ENCODE measurements around the gene KCNK17.

Gene KCNK17

DNA sequence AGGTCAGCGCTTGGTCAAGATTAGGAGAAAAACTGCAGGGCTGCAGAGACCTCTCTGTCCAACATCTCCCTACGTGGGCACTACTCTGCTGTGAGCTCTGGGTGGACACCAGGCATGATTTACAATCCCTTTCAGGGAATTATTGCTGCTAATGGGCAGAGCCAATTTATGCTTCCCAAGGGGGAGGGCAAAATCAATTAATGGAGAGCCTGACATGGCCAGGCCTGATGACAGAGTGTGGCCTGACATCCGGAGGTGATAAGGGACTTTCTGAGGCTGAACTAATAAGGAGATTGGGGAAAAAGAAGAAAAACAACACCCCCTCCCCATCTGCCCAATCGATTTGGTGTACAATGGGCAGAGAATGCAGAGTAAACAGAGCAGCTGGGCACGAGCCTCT lies 13.3 kb upstream of the KCNK17 start:
- TF ChIP-seq, protein P1, sequence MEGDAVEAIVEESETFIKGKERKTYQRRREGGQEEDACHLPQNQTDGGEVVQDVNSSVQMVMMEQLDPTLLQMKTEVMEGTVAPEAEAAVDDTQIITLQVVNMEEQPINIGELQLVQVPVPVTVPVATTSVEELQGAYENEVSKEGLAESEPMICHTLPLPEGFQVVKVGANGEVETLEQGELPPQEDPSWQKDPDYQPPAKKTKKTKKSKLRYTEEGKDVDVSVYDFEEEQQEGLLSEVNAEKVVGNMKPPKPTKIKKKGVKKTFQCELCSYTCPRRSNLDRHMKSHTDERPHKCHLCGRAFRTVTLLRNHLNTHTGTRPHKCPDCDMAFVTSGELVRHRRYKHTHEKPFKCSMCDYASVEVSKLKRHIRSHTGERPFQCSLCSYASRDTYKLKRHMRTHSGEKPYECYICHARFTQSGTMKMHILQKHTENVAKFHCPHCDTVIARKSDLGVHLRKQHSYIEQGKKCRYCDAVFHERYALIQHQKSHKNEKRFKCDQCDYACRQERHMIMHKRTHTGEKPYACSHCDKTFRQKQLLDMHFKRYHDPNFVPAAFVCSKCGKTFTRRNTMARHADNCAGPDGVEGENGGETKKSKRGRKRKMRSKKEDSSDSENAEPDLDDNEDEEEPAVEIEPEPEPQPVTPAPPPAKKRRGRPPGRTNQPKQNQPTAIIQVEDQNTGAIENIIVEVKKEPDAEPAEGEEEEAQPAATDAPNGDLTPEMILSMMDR (conservative IDR thresholded peaks at IDR 0.05; ENCODE audit: low read depth) = no peak
- DNase-seq (ENCODE audit: low spot score) = no peak
- CTCF ChIA-PET = no interaction called here
- POLR2A ChIA-PET (ENCODE audit: low non-redundant PET) = no interaction called here
- H3K27ac ChIP-seq = no peak overlapping the region

DNA sequence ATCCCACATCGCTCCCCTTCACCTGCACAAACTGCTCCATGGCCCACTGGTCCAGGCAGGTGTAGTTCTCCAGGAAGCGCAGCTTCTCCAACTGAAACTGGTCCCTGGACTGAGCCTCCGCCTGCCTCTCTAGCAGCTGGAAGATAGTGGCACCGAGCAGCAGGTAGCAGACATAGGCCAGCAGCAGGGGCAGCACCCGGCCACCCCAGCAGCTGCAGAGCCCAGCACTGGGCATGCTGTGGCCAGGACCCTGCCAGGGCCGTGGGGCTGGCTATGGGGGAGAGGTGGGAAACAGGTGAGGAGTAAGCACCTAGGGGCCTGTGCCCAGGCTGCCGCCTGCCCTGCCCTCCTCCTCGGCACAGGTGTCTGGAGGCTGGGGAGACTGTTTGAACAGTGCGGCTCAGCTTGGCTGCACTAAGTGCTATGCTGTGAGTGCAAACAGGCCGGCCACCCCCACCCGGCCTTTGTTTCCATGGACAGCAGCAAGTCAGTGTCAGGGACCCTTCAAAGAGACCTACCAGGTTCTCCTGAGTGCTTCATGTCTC lies 8.2 kb upstream of the KCNK17 start, which contains the start of gene KCNK16:
TSS of gene KCNK16 (minus strand) at position 397 of the 545 bp plus-strand sequence. CDS start at position 235, 162 bp downstream.
- CTCF ChIA-PET = interaction anchor here (0.6 to 0.7 kb wide), 2 partner anchors 11 to 291 kb away, joined by 3 read pairs; no protein-coding TSS in a partner anchor
- TF ChIP-seq, protein P1 (conservative IDR thresholded peaks at IDR 0.05; ENCODE audit: low read depth) = no peak
- H3K27ac ChIP-seq = no peak within 1 kb of the TSS
- no peak for DNase-seq (ENCODE audit: low spot score)
- POLR2A ChIA-PET (ENCODE audit: low non-redundant PET) = no interaction called here

DNA sequence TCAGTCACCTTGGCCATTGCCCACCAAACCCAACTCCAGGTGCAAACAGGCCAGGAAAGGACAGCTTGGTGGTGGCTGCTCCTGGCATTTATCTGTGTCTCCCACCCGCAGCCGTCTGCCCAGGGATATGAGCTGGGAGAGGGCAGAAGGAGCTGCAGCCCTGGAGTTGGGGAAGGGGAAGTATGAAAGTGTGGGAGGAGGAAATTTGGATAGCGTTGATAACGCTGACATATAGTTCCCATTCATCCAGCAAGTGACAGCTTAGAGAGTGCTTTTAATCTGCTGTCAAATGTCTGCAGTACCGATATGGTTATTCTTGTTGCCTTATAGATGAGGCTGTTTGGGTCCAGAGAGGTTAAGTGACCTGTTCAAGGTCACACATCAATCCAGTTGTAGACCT lies 7.5 kb upstream of the KCNK17 start:
- TF ChIP-seq, protein P1 (conservative IDR thresholded peaks at IDR 0.05; ENCODE audit: low read depth) = no peak
- DNase-seq (ENCODE audit: low spot score) = no peak
- POLR2A ChIA-PET (ENCODE audit: low non-redundant PET) = no interaction called here
- no peak overlapping the region for H3K27ac ChIP-seq
- CTCF ChIA-PET = interaction anchor here (0.7 kb wide), 1 partner anchor 291 kb away, joined by 3 read pairs; no protein-coding TSS in a partner anchor

DNA sequence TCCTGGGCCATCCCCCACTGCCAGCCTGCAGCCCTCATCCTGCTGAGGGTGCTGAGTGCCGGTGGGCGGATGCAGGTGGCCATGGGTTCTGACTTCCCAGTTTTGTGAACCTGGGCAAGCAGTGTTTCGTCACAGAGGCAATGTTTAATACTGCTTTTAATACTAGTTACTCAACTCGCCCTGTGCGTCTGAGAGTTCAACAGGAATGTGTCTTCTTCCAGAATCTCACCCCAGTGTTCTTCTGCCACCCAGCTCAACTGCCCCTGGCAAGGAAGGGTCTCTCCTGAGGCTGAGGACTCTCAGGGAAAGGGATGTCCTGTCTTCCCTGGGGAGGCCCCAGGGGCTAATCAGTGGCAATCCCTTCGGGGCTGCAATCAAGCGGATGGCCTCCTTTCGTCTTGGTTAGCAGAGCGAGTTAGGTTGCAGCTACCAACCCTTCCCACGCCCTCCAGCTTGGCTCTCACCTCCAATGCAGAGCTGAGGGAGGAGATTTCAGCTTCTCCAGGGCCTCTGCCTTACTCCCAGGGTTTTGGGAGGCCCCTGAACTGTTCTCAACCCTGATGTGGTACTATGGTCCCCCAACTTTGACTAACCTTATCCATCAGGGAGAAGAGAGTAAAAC lies 6.3 kb upstream of the KCNK17 start:
- H3K27ac ChIP-seq = no peak overlapping the region
- ChIA-PET POLR2A (ENCODE audit: low non-redundant PET) (no interaction called here), CTCF (no interaction called here)
- TF ChIP-seq, protein P1 (conservative IDR thresholded peaks at IDR 0.05; ENCODE audit: low read depth) = no peak
- no peak for DNase-seq (ENCODE audit: low spot score)

DNA sequence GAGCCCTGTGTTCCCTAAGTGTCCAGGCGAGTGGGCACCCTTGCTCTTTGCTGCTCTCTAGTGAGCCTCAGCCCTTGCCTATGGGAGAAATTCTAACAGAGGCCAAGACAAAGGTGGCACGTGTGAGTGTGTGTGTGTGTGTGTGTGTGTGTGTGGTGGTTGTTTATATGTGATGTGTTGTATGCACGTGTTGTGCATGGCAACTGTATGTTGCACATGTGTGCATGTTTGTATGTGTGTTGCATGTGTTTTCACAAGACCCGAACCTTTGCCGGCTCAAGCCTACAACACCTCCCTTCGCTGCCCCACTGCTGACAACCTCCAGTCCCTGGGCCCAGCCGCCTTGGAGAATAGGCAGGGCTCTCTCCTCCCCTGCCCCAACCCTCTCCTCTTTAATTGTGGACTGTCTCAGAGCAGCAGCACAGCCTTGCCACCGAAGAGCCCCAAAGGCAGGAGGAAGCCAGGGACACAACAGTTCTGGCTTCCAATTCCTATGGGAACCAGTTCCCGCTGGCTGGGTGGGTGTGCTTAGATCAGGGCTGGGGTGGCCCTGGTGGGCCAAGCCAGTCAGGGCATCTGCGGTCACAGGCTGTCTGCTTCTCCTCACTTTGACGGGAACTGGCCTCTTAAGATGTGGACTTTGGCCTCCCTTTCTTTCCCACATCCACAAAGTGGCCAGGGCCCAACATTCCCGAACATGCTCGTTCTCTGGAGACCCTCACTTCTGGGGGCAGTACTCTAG lies 5.6 kb upstream of the KCNK17 start:
- POLR2A ChIA-PET (ENCODE audit: low non-redundant PET) = no interaction called here
- no peak overlapping the region for H3K27ac ChIP-seq
- TF ChIP-seq, protein P1 (conservative IDR thresholded peaks at IDR 0.05; ENCODE audit: low read depth) = no peak
- CTCF ChIA-PET = interaction anchor here (0.6 to 1.0 kb wide), 2 partner anchors 9 to 154 kb away, joined by 4 to 6 read pairs; no protein-coding TSS in a partner anchor
- no peak for DNase-seq (ENCODE audit: low spot score)

DNA sequence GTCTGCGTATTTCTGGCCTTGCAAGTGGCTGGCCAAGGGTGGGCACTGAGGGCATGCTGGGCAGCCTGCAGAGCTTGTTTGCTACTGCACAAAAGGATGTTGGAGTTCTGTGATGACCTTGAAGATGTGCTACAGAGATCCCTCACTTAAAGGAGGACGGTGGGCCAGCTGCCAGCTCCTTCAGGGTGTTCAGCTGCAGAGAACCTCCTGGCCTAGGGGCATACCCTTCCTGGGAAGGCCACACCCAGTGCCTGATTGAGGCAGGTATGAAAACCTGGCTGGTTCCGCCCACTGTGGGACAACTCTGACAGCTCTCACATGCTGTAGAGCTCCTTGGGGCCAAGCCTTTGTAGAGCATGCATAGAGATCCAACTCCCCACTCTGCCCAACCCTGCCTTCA lies 3.0 kb upstream of the KCNK17 start:
- TF ChIP-seq, protein P1 (conservative IDR thresholded peaks at IDR 0.05; ENCODE audit: low read depth) = no peak
- no peak for DNase-seq (ENCODE audit: low spot score)
- CTCF ChIA-PET = interaction anchor here (0.6 kb wide), 1 partner anchor 345 kb away, joined by 3 read pairs; no protein-coding TSS in a partner anchor
- POLR2A ChIA-PET (ENCODE audit: low non-redundant PET) = no interaction called here
- H3K27ac ChIP-seq = no peak overlapping the region

Data from RWPE1 (cell line).